GM19099 (cell line): ENCODE measurements around the gene NQO1.

Experiments used
- POLR2A ChIP-seq: IDR thresholded peaks from 3 replicates; pipeline ENCODE4 v1.6.1; 2011; ENCODE audit warnings: low read depth; ENCODE audit not compliant: insufficient read length; ENCODE audit errors: extremely low read depth

Gene NQO1

DNA sequence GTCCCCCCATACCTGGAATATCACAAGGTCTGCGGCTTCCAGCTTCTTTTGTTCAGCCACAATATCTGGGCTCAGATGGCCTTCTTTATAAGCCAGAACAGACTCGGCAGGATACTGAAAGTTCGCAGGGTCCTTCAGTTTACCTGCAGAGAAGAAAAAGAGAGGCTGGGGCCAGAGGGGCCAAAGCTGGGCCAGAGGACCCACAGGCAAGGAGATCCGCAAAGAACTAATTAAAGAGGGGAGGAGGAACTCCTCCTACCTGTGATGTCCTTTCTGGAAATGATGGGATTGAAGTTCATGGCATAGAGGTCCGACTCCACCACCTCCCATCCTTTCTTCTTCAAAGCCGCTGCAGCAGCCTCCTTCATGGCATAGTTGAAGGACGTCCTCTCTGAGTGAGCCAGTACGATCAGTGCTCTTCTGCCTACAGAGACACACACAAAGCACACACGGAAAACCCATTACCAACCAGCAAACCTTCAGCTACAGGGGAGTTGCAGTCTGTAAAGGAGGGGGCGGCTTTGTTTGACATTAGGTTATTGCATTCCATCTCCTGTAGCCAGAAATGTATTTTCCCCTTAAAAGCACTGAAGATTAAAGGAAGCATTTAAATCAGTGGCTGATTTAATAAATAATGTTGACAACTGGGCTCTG lies 8.1 kb downstream of the NQO1 start:
- TF ChIP-seq POLR2A, result no peak

DNA sequence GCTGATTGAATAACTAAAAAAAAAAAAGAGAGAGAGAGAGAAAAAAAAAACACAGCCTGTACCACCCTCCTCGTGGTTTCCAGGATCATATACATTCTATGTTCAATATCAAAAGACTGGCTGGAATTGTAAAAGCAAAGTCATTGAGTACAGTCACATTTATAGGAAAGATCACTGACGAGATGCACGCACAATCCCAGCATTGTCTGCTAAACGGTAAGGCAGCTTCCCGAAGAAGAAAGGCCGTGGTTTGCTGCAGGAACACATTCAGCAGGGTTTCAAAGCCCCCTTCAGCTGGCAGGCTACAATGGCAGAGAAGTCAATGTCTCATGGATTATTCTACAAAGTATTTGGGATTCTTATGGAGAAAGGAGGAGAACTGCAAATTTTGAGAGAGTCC lies 9.3 kb downstream of the NQO1 start:
- no peak for TF ChIP-seq POLR2A

DNA sequence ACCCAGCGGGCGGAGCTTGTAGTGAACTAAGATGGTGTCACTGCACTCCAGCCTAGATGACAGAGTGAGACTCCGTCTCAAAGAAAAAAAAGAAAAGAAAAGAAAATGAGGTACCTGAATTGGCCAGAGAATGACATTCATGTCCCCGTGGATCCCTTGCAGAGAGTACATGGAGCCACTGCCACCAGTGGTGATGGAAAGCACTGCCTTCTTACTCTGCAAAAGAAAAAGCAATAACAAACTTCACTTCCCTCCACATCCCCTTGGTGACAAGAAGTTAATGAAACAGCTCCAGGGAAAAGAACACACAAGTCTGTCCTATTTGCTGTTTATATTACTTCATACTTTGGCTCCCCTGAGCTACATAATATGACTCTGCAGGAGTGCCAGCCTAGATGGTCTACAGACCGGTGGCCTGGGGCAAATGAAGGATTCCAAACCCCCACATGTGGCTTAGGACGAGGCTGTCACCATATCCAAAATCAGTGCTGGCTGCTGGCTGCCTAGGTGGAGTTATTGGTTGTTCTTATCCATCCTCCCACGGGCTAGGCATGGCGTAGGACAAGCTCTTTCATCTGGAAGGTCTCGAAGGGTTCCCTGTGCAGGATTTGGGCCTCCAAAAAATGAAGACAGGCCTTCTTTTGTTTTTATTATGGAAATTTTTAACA lies 13.3 kb downstream of the NQO1 start:
- TF ChIP-seq POLR2A, result no peak

DNA sequence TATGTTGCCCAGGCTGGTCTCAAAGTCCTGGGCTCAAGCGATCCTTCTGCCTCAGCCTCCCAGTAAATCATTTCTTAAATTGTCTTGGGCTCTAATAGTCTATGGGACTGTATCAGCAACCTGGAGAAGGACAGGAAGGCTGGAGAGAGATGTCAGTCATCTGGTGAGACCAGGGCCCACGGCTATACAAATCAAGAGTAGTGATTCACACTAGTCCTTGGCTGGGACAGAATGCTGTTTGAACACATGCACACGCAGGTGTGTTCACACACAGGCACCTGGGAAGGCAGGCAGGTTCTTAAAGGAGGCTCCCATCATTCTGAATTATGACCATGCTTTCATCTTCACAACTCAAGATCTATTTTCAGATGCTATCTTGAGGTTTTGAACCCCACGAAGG lies 14.1 kb downstream of the NQO1 start:
- TF ChIP-seq POLR2A, result no peak

DNA sequence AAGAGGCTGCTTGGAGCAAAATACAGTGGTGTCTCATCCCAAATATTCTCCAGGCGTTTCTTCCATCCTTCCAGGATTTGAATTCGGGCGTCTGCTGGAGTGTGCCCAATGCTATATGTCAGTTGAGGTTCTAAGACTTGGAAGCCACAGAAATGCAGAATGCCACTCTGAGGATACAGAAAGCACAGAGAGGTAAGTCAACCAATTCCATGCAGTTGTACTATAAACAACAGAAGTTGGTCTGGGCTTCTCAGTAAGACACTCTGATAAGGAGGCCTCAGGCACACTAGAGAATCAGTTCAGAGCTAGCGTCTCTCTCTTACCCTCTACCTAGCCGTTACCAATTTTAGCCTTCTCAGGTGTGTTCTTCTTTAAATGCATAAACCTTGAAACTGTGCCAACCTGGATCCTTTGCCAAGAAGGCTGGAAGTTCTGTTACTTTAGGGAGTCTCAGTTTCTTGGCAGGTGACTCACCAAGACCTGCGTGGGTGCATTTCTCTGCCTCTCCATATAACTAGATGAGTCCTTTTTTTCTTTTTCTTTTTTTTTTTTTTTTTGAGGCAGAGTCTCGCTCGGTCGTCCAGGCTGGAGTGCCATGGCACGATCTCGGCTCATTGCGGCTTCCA lies 15.1 kb downstream of the NQO1 start:
- no peak for TF ChIP-seq POLR2A

DNA sequence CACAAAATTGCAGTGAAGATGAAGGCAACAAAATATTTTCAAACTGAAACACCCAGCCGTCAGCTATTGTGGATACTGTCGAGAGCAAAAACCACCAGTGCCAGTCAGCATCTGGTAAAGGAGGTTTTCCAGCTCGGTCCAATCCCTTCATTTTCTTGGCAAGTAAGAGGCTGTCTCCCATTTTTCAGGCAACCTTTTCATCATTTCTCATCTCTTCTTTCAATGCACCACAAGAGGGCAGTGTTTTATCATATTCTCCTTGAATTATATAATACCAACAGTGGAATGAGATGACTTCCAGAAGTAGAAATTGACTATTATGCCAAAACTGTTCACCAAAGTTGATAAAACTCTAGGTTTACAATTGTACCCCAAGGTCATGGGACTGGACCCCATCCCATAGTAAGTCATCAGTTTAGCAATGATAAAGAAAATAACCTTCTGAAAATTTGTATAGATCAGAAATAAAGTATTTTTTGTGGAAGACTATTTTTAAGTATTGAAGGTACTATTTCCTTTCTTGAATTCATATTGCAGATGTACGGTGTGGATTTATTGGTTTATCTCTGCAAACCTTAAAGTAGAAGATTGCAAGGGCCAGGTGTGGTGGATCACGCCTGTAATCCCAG lies 16.8 kb downstream of the NQO1 start:
- no peak for TF ChIP-seq POLR2A

DNA sequence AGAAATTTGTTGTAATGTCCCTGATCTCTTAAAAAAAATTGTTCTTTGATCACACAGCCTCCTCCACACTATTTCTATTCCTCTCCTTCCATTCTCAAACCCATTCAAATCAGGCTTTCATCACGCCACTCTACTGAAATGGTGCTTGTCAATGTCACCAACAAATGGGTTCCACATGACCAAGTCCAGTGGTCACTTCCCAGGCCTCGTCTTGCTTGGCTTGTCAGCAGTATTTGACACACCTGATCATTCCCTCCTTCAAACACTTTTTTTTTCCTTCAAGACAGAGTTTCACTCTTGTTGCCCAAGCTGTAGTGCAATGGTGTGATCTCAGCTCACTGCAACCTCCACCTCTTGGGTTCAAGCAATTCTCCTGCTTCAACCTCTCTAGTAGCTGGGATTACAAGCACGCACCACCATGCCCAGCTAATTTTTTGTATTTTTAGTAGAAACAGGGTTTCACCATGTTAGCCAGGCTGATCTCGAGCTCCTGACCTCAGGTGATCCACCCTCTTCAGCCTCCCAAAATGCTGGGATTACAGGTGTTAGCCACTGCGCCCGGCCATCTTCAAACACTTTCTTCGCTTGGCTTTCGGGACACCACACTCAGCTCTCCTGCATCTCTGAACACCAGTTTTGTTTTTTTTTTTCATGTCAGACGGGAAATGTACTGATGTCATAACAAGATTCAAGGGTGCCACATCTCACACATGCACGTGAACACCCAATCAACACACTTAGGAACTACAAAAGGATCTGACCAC lies 18.3 kb downstream of the NQO1 start:
- no peak for TF ChIP-seq POLR2A

DNA sequence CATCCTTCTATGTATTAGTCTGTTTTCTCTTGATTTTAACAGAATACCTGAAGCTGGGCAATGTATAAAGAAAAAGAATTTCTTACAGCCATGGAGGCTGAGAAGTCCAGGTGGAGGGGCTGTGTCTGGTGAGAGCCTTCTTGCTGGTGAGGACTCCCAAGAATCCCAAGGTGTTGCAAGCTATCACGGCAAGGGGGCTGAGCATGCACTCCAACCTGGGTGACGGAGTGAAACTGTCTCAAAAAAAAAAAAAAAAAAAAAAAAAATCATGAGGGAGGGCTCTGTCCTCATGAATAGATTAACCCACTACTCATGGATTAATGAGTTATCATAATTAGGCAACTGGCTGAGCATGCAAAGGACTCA lies 19.4 kb downstream of the NQO1 start:
- TF ChIP-seq POLR2A, result no peak

DNA sequence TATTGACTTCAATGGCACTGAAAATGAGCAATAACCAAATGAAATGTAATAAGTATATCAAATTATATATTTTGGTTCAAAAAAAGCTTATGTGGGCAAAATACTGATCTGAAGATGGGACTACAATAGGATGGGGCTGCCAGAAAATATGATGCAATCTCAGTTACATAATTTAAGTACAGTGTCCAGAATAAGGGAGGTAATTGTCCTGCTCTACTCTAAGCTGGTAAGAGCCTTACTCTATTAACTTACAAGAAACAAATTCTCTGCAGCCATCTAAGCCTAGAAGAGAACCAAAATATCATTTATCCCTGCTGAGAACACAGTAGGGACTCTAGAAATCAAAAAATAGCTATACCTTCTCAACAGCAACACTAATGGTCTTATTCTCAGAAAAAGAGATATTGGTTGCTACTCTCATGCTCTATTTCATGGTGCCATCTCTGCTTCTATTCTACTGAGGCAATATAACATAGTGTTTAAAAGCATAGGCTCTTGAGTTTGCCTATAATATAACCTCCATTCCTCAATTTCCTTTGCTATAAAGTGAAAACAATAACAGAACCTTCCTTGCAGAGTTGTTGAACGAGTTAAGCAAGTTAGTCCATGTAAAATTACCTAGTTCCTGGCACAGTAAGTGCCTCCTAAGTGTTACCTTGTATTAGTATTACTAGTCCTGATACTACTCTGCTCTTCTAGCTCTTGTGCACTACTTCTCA lies 19.9 kb downstream of the NQO1 start:
- TF ChIP-seq POLR2A, result no peak

DNA sequence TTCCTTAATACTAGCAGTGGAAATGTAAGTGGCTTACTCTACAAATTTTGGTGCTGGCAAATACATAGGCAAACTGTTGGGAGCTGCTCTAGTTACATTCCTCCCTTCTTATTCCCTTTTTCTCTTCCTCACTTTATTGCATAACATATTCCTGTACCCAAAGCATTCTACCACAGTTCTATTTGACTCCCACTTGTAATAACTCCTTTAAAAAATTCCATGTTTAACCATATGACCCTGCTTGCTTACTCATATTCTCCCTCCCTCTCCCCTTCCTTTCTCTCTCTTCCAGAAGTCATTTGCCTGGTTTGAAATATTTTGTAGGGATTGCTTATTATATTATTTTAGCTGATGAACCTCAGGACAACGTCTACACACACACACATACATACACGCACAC lies 22.7 kb downstream of the NQO1 start:
- TF ChIP-seq POLR2A, result no peak

DNA sequence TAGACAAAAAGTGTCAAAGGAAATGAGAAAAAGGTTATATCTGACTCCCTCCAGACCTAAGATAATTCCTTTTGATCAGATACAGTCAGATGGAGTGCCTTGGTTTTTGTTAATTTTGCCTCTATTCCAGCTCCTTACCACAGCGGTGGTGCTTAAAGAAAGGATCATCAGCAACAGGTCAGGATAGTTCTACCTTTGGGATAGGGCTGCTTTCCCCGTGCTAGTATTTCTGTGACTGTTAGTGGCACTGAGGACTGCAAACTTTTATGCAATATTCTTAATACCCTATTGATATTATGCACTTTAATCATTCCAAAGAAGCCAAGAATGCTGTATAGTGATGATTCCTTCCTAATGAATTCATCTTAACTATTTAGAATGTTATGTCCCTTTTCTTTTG lies 24.5 kb downstream of the NQO1 start:
- TF ChIP-seq POLR2A, result no peak

DNA sequence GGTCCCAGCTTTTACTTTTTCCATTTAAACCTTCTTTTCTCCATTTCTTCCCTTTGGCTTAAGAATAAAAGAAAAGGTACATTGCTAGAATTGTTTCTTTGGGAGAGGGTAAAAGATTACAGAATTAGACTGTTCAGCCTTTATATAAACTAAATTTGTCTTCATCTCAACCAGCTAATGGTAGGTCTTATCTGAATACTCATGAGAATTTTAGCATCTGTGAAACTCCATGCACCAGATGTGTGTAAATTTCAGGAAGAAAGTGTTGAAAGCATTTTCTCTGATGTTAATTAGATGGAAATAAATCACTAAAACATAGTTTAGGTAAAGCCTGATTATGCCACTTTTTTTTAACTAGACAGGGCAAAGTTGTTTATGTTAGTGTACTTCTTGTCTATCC lies 24.9 kb downstream of the NQO1 start:
- TF ChIP-seq POLR2A, result no peak

DNA sequence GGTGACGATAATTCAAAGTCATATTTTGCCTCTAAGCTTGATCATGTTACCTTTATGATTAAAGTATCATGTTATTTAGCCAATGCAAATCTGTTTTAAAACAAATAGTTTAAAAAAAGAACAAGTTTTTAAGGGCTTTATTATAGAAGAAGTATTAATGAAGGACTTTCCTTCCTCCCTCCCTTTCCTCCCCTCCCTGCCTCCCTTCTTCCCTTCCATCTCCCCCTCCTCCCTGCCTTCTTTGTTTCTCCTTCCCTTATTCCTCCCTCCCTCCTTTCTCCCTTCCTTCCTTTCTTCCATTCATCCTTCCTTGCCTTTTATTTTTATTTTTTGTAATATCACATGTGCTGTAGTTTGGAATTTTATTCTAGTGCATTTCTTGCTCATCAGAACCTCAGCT lies 26.4 kb downstream of the NQO1 start:
- no peak for TF ChIP-seq POLR2A

DNA sequence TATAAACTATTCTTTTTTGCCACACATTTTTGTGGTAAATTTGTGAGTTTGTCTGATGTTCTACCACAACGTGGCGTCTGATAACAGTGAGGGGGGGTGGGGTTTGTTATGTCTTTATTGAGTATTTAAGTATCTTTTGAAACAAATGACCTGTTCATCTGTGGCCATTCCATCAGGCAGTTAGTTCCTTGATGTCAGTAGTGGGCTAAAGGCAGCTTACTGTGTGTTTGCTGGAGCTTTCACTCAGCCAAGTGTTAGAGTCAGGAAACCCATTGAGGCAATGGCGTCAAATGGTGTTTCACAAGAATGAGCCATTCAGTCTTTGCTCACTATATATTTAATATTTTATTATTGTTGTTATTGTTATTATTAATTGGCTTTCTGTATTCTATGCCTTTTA lies 28.0 kb downstream of the NQO1 start:
- no peak for TF ChIP-seq POLR2A

DNA sequence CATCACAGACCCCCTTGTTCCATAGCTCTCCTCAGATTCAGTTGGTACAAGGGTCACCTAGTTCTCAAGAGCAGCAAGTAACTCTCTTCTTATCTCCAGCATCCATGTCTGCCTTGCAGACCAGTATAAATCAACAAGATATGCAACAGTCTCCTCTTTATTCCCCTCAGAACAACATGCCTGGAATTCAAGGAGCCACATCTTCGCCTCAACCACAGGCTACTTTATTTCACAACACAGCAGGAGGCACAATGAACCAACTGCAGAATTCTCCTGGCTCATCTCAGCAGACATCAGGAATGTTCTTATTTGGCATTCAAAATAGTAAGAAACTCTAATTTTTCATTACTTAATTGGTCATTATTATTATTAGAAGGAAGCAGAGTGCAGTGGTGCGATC lies 32.4 kb downstream of the NQO1 start:
- no peak for TF ChIP-seq POLR2A
